Measurements from ENCODE around the gene REM1.
"Not testable (repeated sequence)": the region's sequence is repeated elsewhere in the genome, so short reads cannot be mapped to it uniquely, and the experiment has no call there.

REM1 gene, protein sequence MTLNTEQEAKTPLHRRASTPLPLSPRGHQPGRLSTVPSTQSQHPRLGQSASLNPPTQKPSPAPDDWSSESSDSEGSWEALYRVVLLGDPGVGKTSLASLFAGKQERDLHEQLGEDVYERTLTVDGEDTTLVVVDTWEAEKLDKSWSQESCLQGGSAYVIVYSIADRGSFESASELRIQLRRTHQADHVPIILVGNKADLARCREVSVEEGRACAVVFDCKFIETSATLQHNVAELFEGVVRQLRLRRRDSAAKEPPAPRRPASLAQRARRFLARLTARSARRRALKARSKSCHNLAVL

DNA sequence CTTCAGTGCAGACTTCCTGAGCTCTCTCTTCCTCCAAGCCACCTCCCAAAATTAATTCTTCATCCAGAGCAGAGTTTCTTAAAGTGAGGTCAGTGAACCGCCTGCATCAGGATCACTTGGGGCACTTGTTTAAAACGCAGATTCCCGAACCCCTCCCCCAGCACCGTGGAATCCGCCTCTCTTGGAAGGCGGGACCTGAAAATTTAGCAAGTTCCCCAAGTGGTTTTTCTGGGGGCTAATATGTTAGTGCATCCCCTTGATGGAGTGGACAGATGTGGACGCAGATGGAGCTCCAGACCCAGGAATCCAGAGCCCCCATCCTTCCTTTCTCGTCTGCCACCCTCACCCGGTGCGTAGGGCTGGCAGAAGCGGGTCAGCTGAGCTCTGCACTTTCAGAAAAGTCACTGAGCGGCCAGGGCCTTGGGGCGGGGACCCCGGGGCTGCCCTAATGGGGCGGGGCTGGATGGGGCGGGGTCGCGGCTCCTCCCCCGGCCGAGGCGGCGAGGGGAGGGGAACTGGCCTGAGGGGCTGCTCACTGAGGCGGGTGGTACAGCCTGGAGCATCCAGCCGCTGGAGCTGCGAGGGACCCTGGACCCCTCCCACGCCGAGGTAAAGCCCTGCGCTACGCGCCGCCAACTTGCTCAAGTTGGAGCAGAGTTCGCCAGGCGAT, at the start of gene REM1, which contains the start of gene DEFB124:
Gene REM1, plus strand, starts transcription at position 531 of the 670 bp plus-strand sequence. CDS start 1,158 bp downstream, outside the sequence.
Gene DEFB124, minus strand, starts transcription at position 370 of the 670 bp plus-strand sequence. CDS start 2,114 bp downstream, outside the sequence.
- DNase-seq, result no peak

DNA sequence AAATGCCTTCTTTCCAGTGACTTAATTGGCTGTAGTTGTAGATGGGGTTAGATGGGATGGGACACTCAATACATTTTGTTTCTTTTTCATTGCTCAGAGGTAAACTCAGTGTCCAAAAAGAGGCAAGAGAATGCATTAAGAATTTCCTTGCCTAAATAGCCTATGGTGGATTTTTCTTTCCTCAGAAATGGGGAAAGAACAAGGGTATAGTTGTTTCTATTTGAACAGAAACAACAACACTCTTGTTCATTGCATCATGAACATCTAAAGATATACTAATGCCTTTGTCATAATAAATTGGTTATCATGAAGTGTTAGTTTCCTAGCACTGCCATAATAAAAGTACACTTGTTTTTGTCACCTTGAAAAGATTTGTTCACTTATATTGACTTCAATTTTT, 49.3 kb upstream of the REM1 start:
- DNase-seq, result no peak

DNA sequence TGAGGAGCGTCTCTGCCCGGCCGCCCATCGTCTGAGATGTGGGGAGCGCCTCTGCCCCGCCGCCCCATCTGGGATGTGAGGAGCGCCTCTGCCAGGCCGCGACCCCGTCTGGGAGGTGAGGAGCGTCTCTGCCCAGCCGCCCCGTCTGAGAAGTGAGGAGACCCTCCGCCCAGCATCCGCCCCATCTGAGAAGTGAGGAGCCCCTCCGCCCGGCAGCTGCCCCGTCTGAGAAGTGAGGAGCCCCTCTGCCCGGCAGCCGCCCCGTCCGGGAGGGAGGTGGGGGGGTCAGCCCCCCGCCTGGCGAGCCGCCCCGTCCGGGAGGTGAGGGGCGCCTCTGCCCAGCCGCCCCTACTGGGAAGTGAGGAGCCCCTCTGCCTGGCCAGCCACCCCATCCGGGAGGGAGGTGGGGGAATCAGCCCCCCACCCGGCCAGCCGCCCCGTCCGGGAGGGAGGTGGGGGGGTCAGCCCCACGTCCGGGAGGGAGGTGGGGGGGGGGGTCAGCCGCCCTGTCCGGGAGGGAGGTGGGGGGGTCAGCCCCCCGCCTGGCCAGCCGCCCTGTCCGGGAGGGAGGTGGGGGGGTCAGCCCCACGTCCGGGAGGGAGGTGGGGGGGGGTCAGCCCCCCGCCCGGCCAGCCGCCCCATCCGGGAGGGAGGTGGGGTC, 48.1 kb upstream of the REM1 start:
- DNase-seq, result not testable (repeated sequence)

DNA sequence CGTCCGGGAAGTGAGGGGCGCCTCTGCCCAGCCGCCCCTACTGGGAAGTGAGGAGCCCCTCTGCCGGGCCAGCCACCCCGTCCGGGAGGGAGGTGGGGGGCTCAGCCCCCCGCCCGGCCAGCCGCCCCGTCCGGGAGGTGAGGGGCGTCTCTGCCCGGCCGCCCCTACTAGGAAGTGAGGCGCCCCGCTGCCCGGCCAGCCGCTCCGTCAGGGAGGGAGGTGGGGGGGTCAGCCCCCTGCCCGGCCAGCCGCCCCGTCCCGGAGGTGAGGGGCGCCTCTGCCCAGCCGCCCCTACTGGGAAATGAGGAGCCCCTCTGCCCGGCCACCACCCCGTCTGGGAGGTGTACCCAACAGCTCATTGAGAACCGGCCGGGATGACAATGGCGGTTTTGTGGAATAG, 47.5 kb upstream of the REM1 start:
- DNase-seq, result not testable (repeated sequence)

DNA sequence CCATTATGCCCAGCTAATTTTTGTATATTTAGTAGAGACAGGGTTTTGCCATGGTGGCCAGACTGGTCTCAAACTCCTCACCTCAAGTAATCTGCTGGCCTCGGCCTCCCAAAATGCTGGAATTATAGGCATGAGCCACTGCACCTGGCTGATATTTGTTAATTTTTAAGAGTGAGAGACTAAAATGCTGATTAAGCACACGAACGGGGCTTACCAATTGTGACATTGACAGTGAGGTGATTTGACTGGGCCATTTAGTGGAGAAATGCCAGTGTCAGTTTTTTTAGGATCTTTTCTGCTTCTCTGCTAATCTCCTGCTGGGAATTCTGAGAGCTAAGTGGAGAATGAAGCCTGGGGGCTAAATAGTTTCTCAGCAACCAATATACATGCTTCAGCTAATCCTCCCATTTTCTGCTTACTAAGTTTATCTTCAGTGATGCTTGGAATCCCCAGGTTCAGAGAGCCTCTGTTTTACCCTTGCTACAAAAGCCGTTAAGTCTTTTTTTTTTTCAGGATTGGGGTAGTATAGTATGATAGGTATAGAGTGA, 44.4 kb upstream of the REM1 start:
- DNase-seq, result no peak

DNA sequence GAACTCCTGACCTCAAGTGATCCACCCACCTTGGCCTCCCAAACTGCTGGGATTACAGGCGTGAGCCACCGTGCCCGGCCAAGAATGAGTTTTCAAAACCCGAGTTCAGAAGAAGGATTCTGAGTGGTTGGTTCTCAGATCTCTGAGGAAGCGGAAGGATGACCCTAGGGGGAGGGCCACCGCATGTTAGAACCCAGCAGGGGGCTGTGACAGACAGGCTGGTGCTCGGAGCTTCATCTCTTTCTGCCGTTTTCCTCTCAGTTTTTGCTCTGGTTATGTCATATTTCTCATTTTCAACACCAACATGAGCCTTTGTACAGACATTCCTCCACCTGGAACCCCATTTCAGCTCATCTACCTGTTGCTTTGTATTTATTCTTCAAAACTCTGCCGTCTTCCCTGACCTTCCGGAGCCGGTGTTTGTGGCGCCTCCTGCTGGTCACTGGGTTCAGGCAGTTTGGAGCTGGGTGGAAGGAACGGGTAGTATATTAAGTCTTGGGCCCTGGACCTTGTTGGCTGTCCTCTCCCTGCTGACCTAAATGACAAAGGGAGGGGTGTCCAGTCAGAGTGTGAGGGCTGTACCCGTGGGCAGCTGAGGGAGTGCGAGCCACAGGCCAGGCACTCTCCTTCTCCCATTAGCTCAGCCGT, 35.0 kb upstream of the REM1 start, which contains the start of gene DEFB123:
Gene DEFB123, plus strand, starts transcription at position 621 of the 648 bp plus-strand sequence. CDS start 67 bp downstream, outside the sequence.
- DNase-seq, result peak in 1 of 2 experiments; percentile 3

DNA sequence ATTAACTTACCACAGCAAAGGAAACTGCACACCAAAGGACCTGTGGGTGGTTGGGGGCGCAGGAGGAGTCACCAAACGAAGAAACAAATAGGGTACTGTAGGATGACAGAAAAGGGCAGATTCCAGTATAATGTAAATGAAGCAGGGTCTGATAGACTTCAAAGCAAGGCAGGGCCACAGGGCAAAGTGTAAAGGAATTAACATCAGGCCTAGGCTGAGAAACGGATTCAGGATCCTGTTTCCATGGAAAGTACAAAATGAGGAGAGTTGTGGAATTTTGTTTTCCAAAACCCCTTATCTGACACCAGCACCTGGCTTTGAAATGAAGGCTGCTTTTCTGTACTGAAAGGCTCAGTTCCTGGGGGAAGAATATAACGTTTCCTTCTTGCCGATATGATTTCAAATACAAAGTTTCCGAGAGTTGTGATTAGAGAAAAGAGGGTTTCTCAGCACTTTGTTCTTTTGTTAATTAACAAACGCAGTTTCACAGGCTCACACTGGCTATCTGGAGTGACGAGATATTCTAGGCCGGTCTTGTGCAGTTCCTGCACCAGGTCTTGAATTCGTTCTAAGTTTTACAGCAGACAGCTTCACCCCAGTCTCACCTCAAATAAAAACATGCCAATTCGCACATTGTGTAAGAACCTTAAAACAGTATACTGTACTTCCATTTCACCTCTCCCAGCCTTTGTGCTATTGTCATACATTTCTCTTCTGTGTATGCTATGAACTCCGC, 28.8 kb upstream of the REM1 start:
- DNase-seq, result no peak

DNA sequence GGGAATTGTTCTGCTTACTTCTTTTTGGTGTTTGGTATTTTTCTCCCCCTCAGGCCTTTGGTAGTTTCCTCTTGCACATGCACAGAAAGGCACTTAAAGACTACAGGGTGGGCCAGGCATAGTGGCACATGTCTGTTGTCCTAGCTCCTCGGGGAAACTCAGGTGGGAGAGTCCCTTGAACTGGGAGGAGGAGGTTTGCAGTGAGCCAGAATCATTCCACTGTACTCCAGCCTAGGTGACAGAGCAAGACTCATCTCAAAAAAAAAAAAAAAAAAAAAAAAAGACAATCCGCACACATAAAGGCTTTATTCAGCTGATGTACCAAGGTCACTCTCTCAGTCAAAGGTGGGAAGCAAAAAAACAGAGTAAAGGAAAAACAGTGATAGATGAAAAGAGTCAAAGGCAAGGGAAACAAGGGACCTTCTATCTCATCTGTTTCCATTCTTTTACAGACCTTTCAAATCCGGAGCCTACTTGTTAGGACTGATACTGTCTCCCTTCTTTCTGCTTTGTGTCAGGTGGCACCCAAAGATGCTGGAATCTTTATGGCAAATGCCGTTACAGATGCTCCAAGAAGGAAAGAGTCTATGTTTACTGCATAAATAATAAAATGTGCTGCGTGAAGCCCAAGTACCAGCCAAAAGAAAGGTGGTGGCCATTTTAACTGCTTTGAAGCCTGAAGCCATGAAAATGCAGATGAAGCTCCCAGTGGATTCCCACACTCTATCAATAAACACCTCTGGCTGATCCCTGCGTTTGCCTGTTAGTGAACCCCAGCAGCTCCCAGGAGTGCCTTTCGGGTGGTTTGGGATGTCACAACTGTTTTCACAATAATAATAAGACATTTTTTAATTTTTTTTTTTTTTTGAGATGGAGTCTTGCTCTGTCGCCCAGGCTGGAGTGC, 25.3 kb upstream of the REM1 start:
- no peak for DNase-seq

DNA sequence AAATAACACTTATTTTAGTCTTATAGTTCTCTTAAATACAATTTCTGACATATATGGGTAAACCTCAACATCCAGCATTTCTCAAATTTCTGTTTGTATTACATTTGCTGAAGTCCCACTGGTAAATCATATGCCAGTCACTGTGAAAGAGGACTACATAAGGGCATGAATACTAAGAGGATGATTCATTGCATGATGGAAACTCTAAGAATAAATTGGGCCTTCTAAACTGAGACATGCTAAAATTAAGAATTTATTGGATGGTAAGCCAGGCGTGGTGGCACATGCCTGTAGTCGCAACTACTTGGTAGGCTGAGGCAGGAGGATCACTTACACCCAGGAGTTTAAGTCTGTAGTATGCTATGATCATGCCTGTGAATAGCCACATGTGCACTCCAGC, 22.5 kb upstream of the REM1 start:
- DNase-seq, result no peak

DNA sequence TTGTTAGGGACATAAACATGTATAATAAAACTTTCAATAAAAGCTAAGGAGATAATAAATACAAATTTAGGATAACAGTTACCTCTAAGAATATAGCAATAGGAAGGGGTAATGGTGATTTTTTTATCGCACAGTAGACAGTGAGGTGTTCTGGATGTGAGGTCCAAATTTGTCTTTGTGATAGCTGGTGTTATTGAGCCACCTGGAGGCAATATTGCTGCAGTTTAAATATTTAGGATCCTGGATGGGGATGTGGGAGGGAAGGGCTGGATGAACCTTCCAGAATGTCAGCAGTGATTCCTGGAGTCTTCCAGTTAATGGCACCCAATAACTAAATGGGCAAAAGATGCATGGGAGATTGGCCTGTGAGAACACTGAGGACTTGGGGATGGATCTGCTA, 20.7 kb upstream of the REM1 start:
- DNase-seq, result no peak

DNA sequence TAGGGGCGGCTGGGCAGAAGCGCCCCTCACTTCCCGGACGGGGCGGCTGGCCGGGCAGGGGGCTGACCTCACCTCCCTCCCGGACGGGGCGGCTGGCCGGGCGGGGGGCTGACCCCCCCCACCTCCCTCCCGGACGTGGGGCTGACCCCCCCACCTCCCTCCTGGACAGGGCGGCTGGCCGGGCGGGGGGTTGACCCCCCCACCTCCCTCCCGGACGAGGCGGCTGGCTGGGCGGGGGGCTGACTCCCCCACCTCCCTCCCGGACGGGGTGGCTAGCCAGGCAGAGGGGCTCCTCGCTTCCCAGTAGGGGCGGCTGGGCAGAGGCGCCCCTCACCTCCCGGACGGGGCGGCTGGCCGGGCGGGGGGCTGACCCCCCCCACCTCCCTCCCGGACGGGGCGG, 4.1 kb upstream of the REM1 start:
- DNase-seq, result not testable (repeated sequence)

DNA sequence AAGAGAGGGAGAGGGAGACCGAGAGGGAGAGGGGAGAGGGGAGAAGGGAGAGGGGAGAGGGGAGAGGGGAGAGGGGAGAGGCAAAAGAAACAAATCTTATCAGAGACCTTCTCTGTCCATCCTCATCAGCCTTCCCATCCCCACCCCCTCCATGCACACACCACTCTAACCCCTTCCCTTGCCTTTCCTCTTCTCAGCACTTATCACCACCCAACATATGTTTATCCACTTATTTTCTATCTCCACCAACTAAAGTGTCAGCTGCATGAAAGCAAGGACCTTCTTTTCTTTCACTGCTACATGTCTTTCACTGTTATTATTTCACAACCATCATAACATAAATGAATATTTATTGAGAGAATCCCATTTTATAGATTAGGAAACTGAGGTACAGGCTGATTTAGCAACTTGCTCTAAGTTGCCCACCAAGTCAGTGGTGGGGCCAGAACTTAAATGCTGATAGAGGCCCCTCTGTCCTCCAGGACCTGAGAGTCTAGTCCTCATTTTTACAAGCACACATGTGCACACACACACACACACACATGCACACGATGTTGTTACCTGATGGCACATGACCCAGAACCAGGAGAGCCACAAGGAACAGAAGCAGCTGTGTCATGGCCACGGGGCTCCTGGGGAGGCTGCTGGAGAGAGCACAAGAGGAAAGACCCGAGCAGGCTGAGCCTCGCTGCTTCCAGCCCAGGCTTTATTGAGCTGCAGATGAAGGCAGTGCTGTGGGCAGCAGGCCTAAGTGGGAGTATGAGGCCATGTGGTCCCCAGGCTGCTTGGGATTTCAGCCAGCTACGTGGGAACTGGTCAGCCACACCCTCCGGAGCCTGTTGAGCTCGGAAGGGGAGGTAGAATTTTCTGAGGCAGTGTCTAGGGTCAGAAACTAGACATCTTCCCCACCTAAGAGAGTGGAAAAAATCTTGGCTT, 2.4 kb upstream of the REM1 start:
- DNase-seq, result no peak

DNA sequence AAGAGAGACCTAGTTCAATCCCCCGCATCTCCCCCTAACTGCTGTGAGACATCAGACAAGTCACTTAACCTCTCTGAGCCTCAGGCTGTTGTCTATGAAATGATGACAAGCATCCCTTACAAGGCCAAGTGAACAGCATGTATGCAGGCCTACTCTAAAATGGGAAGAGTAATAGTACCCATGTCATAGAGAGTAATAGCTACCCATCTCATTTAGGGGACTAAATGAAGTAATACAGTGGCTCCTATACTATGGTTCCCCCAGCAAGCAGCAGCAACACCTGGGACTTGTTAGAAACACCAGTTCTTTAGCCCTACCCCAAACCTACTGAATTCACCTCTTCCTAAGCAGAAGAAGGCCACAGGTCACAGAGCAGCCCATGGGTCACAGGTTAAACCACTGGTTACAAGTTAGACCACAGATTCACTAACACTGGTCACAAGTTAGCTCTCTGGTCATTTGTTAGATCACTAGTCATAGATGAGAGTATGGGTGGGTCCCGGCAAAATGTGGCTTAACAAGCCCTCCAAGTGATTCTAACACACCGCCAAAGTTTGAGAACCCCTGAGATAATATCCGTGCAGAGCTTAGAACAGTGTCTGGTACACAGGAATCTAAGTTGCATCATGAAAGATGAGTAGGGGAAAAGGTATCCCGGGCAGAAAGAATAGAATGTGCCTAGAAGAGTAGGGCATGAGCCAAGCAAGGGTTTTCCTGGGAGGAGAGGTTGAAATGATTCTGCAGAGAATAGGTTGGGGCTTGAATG, 1.6 kb upstream of the REM1 start:
- DNase-seq, result no peak

DNA sequence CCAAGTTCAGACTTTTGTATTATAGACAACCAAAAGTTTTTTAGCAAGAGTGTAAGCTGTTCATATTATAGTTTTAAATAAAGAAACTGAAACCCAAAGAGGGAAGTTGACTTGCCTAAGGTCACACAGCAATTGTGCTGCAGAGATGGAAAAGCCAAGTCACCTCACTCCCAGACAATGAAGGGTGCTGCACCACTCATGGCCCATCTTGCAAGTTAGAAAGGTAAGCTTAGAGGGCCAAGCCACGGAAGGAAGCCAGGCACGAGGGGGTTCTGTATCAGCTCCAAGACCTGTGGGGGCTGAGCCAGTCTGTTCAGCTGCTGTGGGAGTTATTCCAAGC, 1.0 kb upstream of the REM1 start:
- no peak for DNase-seq

DNA sequence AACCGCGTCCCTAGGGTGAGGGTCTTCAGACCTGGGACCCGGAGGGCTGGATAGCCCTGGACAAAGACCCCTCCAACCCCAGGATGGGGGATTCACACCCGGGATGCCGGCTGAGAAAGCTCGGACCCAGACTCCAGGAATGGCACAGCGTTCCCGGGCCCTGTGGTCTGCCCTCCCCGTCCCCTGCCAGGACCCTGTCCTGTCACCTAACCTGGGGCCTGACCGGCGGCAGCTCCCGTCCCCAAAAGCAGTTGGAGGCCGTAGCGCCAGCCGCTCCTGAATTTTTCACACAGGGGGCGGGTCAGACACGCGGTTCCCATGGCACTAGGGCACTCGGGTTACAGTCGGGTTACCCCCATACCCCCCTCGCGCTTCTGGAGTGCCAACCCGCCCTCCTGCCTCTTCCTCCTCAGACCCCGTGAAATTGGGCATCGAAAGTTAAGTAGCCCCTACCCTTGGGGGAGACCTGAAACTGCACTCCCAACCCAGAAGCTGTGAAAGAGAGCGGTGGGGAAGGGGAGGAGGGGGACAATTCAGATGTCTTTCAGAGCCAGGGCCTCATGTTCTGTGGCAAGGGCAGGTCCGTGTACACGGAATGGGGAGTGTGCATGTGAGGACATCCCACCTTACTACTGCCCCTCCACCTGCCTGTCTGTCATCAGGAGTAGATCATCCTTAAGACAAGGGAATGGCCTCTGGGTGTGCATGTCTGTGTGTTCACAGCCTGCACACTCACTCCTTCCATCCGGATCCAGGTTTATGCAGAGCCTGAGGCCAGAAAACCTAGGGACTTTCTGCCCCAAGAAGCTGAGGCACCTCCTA, 595 bp downstream of the REM1 start:
- DNase-seq, result no peak

DNA sequence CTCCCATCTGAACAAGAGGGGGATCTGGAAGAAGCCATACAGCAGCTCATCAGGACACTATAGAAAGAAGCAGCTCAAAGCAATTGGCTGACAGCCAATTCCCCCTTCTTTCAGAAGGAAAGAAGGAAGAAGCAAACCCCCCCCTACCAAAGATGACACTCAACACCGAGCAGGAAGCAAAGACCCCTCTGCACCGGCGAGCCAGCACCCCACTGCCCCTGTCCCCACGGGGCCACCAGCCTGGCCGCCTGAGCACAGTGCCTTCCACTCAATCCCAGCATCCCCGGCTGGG, 1.2 kb downstream of the REM1 start:
- DNase-seq, result no peak

DNA sequence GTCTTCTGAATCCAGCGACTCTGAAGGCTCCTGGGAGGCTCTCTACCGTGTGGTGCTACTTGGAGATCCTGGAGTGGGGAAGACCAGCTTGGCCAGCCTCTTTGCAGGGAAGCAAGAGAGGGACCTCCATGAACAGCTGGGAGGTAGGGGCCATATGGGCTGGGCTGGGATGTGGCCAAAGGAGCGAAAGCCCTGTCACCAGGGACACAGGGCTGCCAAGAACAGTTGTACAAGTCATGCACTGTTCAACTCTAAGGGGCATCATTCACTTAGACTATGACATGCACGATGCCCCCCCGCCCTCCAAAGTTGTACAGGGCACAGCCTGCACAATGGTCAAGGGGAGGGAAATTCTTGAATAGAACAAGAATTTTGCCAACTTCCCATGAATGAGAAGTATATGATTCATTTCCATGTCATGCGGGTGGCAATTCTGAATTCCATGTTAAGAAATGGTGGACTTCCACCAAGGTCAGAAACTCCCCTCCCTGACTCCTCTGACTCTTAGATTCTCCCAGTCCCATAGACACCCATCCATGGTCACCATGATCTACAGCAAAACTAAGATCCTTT, 1.6 kb downstream of the REM1 start:
- DNase-seq, result no peak

DNA sequence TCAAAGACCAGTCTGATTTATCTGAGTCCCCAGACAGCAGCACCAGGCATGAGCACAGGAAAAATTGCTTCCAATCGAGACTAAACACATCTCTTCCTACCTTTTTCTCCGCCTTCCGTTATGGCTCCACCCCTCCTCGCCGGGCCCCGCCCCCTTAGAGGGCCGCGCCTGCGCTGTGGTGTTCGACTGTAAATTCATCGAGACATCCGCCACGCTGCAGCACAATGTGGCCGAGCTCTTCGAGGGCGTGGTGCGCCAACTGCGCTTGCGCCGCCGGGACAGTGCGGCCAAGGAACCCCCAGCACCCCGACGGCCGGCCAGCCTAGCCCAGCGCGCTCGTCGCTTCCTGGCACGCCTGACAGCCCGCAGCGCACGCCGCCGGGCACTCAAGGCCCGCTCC, 8.9 kb downstream of the REM1 start:
- DNase-seq, result no peak
